GM19467 (cell line): ENCODE data around the gene CCNG1.
A peak's percentile ranks its signal among the peaks of the same experiment; 100 is the strongest.
"Not testable (repeated sequence)": the region's sequence is repeated elsewhere in the genome, so short reads cannot be mapped to it uniquely, and the experiment has no call there.

Experiments
- ATAC-seq: cut with Tn5 transposase; IDR thresholded peaks from one replicate; pipeline ENCODE4 v1.9.1; 2021; ENCODE audit warnings: mild to moderate bottlenecking, moderate library complexity; ENCODE audit not compliant: unreplicated experiment

The CCNG1 gene

DNA sequence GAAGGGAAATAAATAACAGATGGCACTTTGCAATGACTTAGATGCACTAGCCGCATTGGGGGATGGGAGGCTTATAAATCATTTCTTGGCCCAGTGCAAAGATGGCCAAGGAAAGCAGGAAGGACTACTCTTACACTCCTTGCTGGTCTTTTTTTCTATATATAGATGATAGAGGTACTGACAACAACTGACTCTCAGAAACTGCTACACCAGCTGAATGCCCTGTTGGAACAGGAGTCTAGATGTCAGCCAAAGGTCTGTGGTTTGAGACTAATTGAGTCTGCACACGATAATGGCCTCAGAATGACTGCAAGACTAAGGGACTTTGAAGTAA lies 1.7 kb downstream of the CCNG1 start:
- ATAC-seq, result no peak

DNA sequence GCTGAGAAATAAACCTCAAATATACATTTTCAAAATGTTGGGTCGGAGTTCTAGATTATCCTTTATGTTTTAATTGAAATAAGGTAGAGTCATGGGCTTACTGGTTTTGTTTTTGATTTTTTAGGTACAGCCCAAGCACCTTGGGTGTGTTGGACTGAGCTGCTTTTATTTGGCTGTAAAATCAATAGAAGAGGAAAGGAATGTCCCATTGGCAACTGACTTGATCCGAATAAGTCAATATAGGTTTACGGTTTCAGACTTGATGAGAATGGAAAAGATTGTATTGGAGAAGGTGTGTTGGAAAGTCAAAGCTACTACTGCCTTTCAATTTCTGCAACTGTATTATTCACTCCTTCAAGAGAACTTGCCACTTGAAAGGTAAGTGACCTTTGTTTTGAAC lies 3.6 kb downstream of the CCNG1 start:
- ATAC-seq, result no peak

DNA sequence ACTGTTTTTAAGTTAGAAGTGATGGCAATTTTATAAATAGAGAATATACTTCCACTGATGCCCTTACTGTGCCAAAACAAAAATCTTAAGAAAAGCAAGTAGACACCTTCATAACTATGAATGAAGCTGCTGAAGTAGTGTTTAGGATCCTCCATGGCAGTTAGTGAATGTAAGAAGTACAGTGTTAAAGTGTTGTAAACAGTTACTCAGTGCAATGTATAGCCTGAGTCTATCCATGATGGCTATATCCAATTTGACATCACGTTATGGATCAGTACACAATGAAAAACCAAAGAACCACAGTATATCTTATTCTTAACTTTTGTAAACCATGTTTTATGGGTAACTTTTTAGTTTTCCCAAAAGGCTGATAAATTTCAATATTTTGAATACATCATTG lies 7.1 kb downstream of the CCNG1 start:
- no peak for ATAC-seq

DNA sequence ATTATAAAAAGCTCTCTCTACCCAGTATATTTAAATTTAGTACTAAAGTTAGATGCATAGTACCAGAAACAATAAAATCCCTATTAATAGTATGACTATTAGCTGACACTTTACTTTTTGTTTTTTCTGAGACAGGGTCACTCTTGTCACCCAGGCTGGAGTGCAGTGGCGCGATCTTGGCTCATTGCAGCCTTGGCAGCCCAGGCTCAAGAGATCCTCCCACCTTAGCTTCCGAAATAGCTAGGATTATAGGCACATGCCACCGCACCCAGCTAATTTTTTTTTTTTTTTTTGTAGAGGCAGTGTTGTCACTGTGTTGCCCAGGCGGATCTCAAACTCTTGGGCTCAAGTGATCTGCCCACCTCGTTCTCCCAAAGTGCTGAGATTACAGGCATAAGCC lies 8.0 kb downstream of the CCNG1 start:
- ATAC-seq, result no peak

DNA sequence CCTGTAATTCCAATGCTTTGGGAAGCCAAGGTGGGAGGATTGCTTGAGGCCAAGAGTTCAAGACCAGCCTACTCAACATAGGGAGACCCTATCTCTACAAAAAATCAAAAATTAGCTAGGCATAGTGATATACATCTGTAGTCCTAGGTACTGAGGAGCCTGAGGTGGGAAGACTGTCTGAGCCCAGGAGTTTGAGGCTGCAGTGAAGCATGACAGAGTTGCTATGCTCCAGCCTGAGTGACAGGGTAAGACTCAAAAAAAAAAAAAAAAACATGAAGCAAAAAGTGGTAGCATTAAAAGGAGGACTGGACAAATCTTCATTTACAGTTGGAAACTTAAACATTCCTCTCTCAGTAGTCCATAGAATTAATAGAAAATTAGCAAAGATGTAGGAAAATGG lies 9.8 kb downstream of the CCNG1 start:
- no peak for ATAC-seq

DNA sequence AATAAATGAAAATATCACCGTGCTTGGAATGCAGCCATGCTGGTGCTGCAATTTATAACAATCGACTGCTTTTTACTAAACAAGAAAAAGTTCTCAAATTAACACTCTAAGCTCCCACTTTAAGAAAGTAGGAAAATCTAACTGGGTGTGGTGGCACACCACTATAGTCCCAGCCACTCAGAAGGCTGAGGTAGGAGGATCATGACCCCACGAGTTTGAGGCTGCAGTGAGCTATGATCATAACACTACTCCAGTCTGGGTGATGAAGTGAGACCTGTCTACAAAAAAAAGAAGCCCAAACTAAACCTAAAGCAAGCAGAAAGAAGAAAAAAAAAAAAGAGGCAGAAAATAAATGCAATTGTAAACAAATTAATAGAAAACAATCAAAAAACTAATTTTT lies 10.5 kb downstream of the CCNG1 start:
- no peak for ATAC-seq

DNA sequence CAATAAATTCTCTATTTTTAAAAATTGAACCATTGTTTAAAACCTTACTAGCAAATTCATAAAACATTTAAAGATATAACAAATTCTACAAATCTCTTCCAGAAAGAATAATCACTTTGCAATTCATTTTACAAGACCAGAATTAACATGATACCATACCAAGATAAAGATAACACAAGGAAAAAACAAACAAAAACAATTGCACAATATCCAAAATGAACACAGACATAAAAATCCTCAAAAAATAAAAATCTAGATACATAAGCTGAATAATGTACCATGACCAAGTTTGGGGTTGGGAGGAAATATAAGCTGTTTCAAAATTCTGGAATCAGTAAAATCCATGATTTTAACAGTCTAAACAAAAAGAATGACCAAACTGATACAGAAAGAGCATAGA lies 11.1 kb downstream of the CCNG1 start:
- no peak for ATAC-seq

DNA sequence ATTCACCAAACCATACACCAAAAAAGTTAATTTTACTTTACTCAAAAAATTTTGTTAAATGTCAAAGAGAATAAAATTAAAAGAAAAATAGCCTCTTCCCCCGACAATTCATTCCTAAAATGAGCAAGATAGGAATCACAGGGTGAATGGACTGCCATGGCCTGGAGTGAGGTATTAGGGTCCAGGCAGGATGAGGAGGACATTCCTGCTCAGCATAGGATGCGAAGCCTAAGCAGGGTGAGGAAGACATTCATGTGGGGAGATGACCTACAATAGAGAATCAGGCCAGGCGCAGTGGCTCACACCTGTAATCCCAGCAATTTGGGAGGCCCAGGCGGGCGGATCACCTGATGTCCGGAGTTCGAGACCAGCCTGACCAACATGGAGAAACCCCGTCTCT lies 14.1 kb downstream of the CCNG1 start:
- ATAC-seq, result no peak

DNA sequence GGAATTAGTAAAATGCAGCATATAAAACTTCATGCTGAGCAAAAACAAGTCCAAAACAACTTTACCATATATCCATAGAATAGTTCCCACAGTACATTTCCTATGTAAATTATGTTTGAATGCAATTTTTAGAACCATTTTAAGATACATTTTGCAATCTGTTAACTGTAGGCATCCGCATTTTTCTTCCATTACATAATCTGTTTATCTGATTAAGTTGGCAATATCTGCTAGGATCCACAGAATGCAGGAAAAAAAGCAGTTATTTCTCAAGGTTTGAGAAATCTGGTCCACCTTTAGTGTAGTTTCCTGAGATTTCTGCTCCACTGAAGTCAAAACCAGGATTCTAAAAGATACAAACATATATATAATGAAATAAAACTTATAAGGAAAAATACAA lies 16.3 kb downstream of the CCNG1 start:
- ATAC-seq, result no peak

DNA sequence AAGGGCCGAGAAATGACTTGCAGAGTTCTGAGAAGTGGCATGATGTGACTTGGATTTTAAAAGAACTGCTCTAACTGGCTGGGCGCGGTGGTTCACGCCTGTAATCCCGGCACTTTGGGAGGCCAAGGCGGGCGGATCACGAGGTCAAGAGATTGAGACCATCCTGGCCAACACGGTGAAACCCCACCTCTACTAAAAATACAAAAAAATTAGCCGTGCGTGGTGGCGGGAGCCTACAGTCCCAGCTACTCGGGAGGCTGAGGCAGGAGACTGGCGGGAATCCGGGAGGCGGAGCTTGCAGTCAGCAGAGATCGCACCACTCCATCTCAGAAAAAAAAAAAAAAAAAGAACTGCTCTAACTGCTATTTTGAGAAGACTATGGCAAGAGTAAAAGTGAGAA lies 18.0 kb downstream of the CCNG1 start:
- ATAC-seq, result not testable (repeated sequence)

DNA sequence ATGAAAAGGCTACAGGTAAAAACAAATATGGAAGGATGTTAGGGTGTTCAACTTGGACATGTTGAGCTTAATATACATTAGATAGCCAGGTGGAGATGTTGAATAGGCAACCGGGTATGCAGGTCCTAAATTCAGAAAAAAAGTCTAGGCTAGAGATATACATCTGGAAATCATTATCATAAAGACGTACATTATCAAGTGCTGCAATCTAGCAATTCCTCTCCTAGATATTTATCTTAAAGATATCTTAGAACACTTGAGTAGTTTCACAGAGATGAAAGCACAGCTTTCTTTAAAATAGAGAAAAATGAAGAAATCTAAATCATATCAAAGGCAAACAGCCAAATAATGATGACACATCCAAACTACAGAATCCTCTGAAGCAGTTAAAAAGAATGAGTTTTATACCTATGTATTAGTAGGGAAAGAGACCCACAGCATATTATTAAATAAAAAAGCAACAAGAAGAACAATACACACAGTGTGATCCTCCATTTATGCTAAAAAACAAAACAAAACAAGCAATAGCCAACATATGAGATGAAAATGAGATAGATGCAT lies 18.7 kb downstream of the CCNG1 start:
- no peak for ATAC-seq

DNA sequence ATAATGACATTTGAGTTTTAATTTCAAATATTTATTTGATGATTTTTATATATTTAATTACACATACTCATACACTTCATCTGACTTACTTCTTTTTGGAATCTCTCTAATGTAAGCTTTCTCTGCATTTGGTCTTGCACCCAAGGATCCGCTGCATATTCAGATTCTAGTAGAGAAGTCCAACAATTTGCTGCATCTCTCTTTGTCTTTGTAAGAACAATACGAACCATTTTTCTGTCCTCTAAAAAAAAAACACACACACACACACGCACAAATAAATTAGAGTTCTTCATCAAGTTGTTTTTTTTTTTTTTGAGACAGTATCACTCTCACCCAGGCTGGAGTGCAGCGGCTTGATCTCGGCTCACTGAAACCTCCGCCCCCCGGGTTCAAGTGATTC lies 19.4 kb downstream of the CCNG1 start:
- ATAC-seq, result no peak

DNA sequence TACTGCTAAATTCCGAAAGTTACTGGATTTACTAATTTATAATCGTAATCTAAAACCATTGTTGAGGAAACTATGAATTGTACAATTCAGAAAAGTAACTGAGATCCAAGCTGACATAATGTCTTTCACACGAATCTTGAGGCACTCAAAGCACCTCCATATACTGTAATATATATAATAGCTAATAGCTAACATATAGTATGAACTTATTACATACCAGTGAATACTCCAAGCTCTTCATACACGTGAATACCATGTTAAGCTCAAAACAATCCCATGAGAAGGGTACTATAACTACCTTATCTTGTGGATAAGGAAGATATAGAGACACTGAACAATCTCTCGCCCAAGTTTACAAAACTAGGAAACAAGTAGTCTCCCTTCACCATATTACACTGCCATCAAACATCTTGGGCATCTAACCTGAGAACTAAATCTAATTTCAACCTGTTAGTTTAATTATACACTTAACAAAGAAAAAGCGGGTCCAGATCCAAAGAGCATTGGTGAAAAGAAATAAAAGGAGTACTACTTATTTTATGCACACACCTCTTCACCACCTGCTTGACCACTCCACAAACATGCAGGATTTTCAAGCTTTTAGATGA lies 21.5 kb downstream of the CCNG1 start:
- ATAC-seq, result no peak

DNA sequence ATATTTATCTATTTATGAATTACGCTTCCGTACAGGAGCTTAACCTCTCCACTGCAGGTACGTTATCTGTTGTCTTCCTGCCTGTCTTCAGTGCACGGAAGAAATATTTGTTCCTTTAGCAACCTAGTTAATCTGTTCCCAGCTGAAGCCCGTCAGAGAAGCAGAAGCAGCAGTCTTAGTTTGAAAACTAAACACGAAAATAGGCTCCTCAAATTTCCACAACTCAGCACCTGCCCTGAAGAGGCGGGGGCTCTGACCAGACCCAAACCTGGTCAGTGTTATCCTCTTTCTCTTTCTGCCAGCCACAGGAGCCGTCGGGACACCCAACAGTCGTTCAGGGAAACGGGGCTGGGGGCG lies 22.0 kb downstream of the CCNG1 start:
- peak; percentile 1 for ATAC-seq

DNA sequence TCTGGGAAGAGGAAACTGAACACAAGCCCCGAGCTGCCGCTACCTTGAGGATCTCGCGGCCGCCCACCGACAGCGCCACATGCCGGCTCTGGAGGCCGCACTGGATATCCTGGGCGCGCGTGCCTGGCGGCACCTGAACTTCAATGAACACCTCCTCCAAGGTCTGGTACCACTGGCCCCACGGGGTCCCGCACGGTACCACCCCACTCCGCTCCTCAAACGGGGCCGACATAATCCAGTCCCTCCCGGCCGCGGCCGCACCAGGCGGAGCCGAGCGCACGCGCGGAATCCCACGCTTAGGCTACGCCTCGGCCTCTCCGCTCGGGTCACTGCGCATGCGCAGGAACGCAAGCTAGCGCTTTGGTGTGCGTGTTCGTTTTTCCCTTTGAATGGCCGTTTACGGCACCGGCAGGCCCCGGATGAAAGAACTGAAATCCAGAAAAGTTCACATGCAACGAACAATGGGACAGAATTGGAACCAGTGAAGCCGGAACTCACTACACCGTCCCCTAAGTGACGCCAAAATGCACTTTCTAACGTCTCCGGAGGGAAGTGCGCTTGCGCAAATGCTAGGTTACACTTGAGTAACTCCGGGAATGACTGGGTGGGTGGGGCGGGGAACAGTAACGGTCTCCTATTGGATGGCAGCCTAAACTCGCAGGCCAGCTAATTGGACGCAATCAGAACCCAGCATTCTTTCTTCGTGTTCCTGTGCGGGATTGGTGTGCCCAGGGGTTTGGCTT lies 22.6 kb downstream of the CCNG1 start, which contains the start of gene NUDCD2:
Gene NUDCD2, minus strand, starts transcription at position 284 of the 743 bp plus-strand sequence. Its CDS starts 52 bp downstream, at position 232.
- ATAC-seq, result peak; percentile 83

DNA sequence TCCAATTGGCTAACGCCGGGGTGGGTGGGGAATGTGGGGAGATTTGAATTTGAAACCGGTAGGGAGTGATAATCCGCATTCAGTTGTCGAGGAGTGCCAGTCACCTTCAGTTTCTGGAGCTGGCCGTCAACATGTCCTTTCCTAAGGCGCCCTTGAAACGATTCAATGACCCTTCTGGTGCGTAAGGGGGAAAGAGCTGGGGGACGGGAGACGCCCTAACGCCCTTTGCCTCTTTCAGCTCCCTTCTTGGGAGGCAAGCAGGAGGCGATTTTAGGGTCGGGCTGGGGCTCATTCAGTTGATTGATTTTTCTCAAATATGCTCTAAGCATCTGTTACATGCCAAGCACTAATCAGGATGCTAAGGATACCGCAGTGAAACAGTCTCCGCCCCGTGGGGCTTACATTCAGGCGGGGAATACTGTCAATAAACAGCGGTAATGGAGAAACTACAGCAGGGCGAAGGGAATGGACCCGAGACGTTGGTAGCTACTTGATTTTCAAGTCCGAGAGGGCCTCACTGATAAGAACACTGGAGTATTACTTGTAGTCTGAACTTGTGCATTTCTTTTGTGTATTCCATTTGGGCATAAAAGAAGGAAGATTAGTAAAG lies 23.3 kb downstream of the CCNG1 start, which contains the start of gene HMMR:
Gene HMMR, plus strand, starts transcription at position 71 of the 610 bp plus-strand sequence. Its CDS starts 61 bp downstream, at position 132.
- ATAC-seq, result no peak

DNA sequence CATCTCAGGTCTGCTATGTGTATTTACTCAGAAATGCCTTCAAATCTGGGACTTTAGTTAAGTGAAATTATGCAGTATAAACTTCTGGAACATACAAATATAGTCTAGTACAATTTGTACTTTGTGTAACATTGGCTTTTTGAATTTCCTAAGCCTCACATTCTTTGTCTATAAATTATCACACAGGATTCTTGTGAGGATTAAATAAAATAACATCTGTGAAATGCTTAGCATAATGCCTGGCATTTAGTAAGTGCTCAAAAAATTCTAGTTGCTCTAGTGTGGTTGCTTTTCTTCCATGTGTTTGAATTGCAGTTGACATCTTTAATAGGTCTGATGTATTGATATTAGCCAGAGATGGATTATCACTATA lies 25.7 kb downstream of the CCNG1 start:
- no peak for ATAC-seq

DNA sequence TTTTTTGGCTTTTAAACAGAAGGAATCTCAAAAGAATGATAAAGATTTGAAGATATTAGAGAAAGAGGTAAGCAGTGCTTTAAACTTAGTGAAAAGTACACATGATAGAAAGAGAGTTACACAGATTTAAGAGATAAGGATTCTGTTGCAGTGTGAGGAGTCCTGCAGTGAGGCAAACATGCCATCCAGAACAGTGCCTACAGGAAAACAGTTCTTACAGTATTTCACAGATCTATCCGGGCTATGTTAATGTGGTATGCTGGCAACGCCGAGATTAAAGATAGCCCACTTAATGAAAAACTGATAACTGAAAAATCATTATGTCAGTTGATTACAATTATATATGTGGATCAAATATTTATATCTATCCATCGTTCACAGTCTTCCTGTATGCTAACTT lies 30.3 kb downstream of the CCNG1 start:
- no peak for ATAC-seq

DNA sequence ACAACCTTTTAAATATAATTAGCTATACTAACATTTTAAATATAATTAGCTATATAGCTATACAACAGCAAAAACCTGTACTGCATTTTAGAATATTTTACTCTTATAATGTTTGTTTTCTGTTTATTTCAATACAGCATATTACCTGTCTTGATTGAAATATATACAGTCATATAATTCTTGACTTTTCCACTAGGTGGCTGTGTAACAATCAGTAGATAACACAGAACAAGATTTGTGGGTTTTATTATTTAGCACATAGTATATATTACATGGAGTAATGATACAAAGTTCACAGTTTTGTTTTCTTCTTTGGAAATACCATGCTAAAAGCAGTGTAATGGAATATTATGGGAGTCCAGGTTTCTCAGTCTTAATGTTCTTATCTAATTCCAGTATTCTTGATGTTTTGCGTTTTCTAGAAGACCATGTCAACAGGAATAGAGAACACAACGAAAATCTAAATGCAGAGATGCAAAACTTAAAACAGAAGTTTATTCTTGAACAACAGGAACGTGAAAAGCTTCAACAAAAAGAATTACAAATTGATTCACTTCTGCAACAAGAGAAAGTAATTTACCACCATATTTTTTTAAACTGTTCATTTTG lies 36.3 kb downstream of the CCNG1 start:
- no peak for ATAC-seq

DNA sequence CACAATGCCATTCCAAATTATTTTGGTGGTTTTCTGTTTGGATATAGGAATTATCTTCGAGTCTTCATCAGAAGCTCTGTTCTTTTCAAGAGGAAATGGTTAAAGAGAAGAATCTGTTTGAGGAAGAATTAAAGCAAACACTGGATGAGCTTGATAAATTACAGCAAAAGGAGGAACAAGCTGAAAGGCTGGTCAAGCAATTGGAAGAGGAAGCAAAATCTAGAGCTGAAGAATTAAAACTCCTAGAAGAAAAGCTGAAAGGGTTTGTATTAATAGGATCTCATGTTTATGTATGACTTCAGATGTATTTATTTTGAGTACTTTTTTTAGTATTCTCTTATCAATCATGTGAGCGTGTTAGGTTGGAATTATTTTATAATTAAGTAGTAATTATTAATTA lies 38.0 kb downstream of the CCNG1 start:
- ATAC-seq, result no peak

DNA sequence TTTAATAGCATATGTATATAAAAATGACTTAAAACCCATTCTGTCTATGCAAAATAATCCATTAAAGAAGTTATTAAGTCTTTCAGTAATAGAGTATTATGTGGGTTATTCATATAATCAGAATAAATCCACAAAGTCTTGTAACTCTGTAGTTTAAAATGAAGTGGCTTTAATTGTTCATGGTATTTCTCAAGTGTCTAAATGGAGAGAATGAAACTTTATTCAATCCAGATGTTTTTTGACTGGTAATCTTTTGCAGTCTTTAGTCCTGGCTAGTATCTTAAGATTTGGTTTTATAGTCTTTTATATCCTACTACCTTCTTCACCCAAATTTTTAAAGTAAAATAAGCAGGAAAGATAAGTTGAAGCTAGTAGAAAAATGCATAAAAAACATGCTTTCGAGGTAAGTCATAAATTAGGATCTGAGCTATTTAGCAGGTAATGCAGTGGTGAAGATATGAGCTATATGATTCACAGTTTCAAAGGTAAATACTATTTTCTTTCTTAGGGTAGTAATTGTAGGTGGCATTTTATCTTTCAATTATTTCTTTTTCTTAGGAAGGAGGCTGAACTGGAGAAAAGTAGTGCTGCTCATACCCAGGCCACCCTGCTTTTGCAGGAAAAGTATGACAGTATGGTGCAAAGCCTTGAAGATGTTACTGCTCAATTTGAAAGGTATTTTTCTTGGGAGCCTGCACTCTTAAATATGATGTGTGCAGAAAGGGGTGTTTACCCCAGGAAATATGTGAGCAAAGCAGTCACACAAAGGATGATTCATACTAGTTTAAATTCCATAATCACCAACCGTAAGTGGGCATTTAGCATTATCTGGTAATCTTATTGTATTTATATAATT lies 41.0 kb downstream of the CCNG1 start:
- no peak for ATAC-seq
